Stimulated activated CD8-positive, alpha-beta memory T cell treated with anti-CD3 and anti-CD28 coated beads, Interleukin-15, amount 100 ng/mL, for 48 hours (primary cell): ENCODE results near the gene FSTL1.

Experiments
- DNase-seq, 2 donors: peaks; one replicate each; pipeline ENCODE4 v3.0.0-alpha.2; 2020; ENCODE audit warnings: low read depth in 2 of 2

The FSTL1 gene

GRCh38 chr3:120440001-120440703, 10.6 kb downstream of the FSTL1 start:
- no peak for DNase-seq

- no peak for DNase-seq
Observed at GRCh38 chr3:120438665-120439370, 12.0 kb downstream of the FSTL1 start.

- no peak for DNase-seq
Observed at GRCh38 chr3:120438216-120438615, 12.6 kb downstream of the FSTL1 start.

DNA sequence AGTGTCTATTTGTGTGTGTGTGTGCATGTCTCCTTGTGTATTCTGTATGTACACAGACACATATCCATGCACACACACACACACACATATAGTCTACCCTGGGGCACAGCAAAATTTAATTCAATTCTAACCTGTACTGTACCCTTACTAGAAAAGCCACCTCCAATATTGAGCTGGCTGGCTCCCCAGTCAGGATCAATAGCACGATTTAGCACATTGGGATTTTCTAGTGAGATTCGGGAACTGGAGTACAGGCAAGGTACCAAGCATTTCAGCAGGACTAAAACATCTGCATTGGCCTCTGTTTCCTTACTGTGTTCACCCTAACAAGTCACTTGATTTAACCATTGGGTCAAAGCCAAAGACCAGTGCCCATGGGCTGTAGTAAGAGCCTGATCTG, 13.2 kb downstream of the FSTL1 start:
- DNase-seq, result no peak

DNA sequence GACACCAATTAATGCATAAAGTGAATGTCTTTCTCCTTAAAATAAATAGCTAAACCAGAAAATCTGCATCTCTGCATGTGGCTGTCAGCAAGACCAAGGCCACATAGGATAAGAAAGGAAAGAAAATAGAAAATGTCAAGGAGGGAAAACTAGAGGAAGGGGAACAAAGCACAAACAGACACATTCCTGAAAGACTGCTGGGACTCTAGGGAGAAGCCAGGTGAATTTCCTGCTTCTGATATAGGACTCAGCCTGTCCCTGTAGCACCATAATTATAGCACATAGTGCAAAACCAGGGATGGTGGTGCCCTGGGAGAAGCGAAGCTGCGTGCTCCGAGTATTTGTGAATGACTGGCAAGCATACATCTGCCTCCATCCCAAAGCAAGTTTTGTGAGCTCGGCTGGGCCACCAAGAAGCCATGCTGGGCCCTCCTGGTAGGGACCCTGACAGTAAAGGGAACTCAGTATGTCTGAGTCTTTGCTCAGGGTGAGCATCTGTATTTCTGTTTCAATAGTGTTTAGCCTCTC, 14.2 kb downstream of the FSTL1 start:
- no peak for DNase-seq

- DNase-seq, result no peak
Observed at GRCh38 chr3:120435621-120436020, 15.2 kb downstream of the FSTL1 start.

GRCh38 chr3:120433662-120434331, 17.0 kb downstream of the FSTL1 start:
- no peak for DNase-seq

DNA sequence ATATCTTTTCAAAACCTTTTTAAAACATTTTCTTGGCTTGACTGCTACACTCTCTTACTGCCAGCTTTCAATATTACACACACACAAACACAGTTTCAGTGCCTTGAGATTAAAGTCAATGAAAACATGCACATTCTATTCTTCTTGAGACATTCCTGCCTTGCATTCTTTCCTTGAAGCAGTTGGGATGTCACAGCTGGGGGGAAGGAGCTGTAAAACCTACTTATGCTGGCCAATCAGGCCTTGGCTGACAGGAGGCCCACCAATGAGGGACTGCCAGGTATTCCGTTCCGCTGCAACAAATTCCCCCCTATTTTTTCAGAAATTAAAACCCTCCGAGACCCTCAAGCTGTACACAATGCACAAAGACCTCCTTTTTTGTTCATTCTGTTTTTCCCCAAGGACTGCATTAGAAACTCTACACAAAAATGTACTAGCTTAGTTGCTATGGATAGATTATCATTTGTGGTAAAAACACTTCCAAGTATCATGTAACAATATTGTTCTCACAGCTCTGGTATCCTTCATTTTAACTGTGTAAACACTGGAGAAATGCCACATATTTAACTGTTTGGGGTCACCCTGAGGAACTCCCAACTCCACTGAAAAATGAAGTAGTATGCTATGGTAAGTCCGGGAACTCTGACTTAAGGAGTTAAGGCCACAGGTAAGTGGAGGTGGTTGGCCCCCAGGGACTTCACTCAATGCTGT, 18.5 kb downstream of the FSTL1 start:
- no peak for DNase-seq

DNA sequence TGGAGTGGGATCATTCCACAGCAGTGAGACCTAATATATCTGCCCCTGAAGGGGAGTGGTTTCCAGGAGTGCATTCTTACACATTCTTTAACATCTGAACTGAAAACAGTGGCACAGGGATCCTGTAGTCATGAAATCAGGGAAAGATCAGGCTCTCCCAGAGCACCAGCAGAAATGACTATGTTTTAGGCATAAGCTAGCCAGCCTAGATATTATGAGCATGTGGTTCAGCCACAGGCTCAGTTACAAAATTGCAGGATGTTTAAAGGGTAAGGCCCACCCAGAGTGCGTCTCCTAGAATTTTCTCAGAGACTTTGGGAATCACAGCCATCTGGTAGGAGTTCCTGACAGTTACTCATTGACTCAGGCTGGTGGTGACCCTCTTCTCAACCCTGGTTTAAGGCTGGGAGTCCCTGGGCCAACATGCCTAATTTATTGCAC, 20.9 kb downstream of the FSTL1 start:
- no peak for DNase-seq

DNA sequence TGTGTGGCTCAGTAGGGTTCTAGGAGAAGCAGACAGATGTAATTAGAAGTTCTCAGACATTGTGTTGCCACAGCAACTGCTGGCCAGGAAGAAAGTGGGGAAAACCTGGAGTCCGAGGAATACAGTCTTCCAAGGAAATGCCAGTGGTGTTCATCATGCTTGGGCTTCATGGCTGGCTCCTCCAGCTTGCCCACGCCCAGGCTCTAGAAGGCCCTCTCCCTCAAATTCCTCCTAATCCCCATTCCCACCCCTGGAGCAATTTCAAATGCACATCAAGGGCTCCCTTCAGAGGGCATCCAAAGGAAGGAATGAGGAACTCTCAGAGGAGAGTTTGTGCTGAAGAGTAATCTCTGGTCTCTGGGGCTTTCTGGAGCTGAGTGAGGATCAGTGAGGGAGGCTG, 21.9 kb downstream of the FSTL1 start:
- no peak for DNase-seq

DNA sequence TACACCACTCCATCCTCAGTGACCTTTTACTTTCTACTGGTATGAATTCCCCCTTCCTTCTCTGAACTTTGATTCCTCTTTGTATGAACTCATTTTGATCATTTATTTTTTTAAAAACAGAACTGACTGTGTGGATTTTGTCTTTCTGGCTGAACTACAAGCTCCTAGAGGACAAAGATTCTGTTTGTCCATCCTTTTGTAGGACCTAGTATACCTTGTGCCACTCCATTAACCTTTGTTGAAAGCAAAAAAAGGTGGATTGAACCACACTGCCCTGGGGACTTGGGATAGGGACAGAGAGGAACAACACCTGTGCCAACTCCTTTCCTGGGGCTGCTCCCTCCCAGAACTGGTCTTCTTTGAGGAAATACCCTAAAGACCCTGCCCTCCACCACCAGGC, 23.6 kb downstream of the FSTL1 start:
- no peak for DNase-seq

DNA sequence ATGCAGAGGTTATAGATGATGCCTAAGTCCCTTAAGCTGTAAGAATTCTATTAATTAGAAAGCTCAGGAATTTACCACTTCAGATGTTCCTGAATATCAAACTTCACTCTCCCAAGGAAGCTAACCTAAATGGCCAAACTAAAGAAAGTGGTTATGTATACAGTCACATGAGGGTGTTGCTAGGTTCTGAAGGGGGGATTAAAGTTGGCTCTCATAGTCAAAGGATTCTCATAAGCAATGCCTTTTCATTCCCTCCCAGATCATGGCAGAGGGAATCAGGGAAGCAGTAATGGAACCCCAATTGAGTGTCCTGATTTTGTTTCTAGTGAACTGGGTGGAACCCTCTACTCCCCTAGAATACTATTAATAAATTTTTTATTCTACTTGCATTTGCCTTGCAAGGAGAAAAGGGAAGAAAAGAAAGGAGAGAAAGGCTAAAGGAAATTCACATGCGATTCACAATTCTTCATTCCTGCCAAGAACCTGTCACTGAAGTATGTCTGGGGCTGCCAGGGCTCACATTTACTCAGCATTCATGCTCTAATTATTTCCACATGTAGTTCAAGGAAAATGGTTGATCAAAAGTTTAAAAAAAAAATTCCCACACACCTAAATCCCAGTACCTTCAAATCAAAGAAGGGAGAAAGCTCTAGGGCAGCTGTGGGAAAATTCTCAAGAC, 25.1 kb downstream of the FSTL1 start:
- no peak for DNase-seq

- DNase-seq, result no peak
Observed at GRCh38 chr3:120424976-120425570, 25.7 kb downstream of the FSTL1 start.

GRCh38 chr3:120424506-120424905, 26.3 kb downstream of the FSTL1 start:
- DNase-seq, result no peak

GRCh38 chr3:120423432-120423831, 27.4 kb downstream of the FSTL1 start:
- DNase-seq, result no peak

GRCh38 chr3:120421926-120422325, 28.9 kb downstream of the FSTL1 start:
- no peak for DNase-seq

DNA sequence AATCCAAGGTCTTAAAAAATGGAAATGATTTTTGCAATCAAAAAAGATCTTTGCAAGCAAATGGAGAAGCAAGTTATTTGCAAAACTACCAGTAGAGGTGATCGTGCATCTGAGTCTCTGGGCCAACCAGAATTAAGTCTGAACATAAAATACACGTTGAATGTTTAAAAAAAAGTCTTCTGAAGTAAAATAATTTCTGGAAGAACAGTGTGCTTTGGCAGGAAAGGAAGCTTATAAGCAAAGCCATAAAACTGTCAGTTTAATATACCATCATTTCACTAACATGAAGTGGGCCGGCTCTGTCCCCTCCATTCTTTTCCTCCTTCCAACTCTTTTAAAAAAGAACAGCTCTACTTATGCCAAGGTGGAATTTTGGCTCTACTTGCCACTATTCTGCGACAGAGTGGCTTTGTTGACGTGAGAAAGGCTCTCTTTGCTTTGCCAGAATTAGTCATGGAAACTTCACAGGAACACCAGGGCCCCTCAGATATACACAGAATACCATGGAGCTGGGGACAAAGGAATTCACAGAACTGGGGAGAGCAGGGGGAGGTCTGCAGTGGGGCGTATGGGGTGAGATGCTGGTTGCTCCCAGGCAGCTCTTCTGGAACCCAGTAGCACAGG, 29.8 kb downstream of the FSTL1 start:
- DNase-seq, result no peak

DNA sequence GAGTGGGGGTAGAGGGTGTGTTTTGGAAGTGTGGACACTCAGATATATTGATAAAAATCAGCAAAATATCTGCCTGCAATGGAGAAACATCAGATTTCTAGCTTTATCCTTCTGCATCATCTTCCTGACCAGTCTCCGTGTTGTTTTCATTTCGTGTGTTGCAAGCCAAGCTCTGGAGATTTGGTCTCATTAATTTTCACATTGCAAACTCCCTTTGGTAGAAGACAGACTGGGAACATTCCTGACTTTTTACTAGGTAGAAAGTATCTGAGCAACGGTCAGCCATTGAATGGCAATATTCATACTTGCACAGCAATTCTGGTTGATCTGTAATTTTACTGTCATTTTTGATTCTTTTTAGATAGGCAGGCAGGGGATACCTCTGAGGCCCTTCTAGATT, 30.4 kb downstream of the FSTL1 start:
- DNase-seq, result no peak

- DNase-seq, result no peak
Observed at GRCh38 chr3:120419797-120420196, 31.0 kb downstream of the FSTL1 start.

GRCh38 chr3:120418866-120419490, 31.8 kb downstream of the FSTL1 start:
- no peak for DNase-seq
